ENCODE results near the gene PLCL2.

PLCL2 gene

GRCh38 chr3:17044855-17045254, 160.1 kb downstream of the PLCL2 start:
- no peak for DNase-seq (ENCODE audit: low spot score)

DNA sequence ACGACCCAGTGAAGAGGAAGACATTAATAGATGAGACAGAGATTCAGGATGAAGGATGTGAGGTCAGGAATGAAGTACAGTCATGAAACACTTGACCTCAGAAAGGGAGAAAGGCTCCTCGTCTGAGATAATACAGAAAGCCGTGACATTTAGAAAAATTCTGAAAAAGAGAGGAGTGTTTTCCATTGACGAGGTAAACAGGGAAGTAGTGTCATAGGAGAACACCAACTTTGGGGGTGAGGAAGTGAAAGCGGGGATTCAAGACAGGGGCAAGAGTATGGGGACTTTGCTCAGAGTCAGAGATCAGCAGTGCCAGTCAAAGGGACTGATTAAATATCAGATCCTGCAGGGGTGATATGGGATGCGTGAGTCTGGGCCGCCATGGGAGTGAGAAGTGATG, 160.9 kb downstream of the PLCL2 start:
- DNase-seq (ENCODE audit: low spot score): no peak

DNA sequence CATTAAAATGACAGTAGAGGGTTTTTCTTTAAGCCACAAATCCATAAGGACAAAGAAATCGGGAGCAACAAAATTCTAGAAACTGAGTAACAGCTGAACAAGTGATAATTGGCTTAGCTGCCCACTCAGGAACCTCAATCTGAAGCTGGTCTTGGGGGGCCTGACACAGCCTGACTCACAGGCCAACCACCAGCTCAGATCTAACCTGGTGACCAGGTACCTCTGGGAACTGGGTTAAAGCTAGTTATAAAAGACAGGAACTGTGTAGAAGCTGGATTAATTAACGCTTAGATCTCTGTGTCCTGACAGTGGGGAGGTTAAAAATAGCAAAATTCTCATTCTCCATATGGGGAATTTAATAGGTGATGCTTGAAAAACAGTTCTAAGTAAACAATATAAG, 161.9 kb downstream of the PLCL2 start:
- DNase-seq (ENCODE audit: low spot score): no peak

- no peak for DNase-seq (ENCODE audit: low spot score)
Measured at GRCh38 chr3:17047162-17047561, 162.4 kb downstream of the PLCL2 start.

- no peak for DNase-seq (ENCODE audit: low spot score)
Measured at GRCh38 chr3:17047894-17048293, 163.1 kb downstream of the PLCL2 start.

DNA sequence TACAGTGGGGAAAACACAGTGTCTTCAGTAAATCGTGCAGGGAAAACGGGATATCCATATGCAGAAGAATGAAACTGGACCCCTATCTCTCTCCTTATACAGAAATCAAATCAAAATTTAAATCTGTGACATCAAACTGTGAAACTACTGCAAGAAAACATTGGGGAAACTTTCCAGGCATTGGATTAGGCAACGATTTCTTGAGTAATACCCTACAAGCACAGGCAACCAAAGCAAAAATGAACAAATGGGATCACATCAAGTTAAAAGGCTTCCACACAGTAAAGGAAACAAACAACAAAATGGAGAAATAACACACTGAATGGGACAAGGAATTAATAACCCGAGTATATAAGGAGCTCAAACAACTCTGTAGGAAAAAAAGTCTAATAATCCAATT, 165.3 kb downstream of the PLCL2 start:
- no peak for DNase-seq (ENCODE audit: low spot score)

DNA sequence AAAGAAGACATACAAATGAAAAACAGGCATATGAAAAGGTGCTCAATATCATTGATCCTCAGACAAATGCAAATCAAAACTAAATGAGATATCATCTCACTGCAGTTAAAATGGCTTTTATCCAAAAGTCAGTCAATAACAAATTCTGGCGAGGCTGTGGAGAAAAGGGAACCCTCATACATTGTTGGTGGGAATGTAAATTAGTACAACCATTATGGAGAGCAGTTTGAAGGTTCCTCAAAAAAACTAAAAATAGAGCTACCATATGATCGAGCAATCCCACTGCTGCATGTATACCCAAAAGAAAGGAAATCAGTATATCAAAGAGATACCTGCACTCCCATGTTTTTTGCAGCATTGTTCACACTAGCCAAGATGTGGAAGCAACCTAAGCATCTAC, 165.8 kb downstream of the PLCL2 start:
- DNase-seq (ENCODE audit: low spot score): no peak

GRCh38 chr3:17052363-17052762, 167.6 kb downstream of the PLCL2 start:
- DNase-seq (ENCODE audit: low spot score): no peak

DNA sequence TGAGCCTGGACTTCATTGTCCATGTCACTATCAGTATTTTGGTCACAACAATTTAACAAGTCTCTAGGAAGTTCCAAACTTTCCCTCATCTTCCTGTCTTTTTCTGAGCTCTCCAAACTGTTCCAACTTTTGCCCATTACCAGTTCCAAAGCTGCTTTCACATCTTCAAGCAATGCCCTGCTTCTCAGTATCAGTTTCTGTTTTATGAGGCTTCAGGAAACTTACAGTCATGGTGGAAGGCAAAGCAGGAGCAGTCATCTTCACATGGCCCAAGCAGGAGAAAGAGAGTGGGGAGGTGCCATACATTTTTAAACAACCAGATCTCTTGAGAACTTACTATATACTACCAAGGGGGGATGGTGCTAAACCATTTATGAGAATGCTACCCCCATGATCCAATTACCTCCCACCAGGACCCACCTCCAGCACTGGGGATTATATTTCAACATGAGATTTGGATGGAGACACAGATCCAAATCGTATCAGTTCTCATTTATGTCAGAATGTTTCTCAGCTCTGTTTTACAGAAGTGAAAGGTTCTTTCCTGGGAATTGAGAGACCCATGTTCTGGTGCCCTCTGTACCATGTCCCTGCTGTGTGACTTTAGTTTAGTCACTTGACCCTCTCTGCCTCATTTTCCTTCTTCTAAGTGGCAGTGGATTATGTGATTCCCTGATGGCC, 169.7 kb downstream of the PLCL2 start:
- no peak for DNase-seq (ENCODE audit: low spot score)

GRCh38 chr3:17054982-17055343, 170.2 kb downstream of the PLCL2 start:
- no peak for DNase-seq (ENCODE audit: low spot score)

DNA sequence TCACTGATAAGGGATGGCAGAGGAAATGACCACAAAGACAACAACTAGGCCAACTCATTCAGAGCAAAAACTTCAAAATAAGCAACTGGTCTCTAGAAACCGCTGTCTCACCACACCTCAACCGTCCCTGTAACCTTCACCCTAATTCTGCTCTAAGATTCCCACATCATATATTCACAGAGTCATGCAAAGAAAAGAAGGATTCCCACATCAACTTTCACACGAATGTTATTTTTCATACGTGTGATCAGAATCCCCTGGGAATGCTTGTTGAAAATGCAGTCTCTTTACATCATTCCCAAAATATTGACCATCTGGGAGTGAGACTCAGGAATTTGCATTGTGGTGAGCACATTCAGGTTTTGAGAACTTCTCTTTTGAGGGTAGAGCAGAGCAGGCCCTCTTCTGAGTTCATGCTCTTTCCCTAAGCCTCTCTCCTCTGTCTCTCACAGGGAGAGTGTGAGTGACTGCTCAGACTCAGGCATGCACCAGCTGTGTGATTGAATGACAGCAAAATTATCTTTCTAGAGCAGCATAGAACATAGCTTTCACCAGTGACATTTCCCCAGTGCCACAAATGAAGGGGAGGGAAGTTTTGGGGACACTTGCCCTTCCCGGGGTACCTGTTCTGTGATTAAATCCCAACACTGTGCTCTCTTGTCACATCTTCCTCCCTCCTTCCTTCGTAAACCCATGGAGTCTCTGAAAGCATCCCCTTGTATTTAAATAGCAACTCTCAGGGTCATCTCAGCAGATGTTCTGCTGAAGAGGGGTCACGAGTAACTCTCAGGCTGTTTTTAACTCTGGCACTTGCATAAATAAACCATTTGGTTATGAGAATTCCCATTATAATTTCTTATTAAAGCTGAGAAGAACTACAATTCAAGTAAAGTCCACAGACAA, 170.9 kb downstream of the PLCL2 start:
- DNase-seq (ENCODE audit: low spot score): no peak

DNA sequence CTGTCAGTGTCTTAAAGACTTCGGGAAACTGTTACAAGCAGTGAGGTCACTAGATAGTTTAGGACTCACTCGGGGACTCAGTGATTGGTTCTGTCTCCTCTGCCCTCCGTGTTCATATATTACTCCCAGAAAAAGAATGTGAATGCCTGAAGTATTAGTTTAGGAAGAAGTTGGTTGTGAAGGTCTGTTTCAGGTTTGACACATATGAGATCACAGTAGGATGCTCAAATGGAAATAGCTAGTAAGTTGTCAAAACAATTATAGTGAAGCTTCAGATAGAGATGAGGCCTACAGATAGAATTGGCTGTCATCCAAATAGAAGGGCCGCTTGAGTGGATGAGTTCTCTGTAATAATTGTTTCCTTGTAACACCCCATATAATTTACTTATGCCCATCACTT, 172.6 kb downstream of the PLCL2 start:
- peak; percentile 18 for DNase-seq (ENCODE audit: low spot score)

DNA sequence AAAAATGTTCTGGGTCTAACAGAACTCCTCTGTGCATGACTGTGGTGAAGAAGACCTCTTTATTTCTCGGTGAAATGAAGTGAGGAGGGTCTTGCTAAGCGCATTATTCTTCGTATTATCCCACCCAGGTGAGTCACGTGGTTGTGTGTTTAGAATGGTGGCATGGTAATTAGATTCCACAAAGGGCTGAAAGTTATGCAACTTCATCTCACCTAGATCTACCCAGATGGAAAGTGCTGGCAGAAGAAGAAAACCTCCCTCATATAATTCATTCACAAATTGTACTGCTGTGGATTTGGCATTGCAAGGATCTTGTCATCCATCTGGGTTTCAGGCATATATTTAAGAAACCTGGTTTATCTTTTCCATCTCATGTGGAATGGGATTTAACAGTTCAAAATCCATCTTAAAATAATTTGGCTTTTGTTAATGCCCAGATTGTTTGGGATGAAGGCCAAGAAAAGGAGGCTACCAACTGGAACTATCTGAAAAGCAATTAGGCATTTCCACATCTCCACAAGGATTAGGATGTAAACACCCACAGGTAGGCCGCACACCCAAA, 175.3 kb downstream of the PLCL2 start:
- no peak for DNase-seq (ENCODE audit: low spot score)

- DNase-seq (ENCODE audit: low spot score): no peak
Measured at GRCh38 chr3:17061005-17061404, 176.2 kb downstream of the PLCL2 start.

DNA sequence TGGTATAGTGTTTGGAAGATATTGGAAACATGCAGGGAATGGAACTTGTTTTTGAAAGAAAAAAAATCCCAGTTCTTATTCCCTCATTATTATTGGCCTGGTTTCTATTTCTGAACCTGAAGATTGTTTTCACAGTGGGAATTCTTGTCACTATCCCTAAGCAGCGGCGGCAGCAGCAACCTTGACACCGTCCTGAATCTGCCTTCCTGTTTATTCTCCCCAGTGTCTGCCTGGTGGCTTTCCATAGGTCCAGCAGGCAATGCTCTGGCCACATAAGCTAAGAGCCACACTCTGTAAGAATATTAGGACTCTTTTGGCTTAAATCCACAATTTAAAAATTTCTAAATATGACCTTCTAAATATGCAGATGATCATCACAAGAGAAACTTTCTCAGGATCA, 178.0 kb downstream of the PLCL2 start:
- no peak for DNase-seq (ENCODE audit: low spot score)

GRCh38 chr3:17063596-17063995, 178.8 kb downstream of the PLCL2 start:
- DNase-seq (ENCODE audit: low spot score): no peak

- no peak for DNase-seq (ENCODE audit: low spot score)
Measured at GRCh38 chr3:17065315-17065714, 180.6 kb downstream of the PLCL2 start.

DNA sequence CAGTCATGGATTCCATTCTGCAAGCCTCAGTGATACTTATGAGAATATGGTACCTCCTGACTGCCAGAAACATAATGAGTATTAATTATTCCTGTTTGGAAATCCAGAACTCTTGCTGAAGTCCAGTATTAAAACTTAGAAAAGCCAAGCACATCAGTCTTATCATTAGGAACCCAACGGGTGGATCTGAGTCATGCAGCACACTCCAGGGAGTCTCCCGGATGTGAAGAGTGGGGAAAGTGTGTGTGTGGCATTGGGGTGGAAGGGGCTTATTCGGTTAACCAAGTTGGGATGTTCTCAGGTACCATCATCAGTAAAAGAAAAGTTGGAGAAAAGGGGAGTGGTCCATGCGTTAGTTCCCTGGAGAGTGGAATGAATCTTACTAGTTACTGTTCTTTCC, 181.1 kb downstream of the PLCL2 start:
- no peak for DNase-seq (ENCODE audit: low spot score)

- no peak for DNase-seq (ENCODE audit: low spot score)
Measured at GRCh38 chr3:17069754-17070153, 185.0 kb downstream of the PLCL2 start.

DNA sequence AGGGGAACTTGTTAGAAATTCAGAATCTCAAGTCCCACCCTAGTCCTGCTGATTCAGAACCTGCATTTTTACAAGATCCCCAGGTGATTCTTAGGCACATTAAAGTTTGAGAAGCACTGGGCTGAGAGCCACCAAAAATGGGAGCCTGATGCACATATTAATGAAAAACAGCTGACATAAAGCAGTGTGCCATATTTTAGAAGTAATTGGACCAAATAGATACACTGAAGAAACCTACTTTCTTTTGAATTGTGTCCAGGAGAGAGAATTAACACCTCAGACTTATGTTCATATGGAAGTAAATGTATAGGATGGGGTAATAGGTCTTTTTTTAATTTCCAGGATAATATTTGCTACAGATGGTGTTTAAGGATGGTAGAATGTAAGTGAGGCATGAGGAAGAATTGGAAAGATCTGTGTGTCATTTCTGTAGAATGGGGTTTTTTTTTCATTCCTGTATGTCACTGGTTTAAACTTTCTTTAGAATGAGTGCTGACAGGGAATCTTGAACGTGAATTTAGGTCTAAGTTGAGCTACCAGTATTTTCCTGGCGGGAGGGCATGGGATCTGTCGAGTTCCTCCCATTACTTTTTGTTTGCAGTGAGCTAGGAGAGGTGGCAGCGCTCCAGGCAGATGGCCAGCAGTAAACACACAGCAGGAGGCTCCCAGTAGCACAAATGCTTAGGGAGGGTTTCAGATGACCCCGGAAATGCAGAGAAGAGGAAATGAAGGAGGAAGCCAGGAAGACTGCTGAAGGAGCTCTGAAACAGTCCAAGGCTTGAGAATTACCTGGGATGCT, 185.6 kb downstream of the PLCL2 start:
- no peak for DNase-seq (ENCODE audit: low spot score)

GRCh38 chr3:17074559-17074958, 189.8 kb downstream of the PLCL2 start:
- DNase-seq (ENCODE audit: low spot score): no peak

GRCh38 chr3:17075358-17075757, 190.6 kb downstream of the PLCL2 start:
- no peak for DNase-seq (ENCODE audit: low spot score)

DNA sequence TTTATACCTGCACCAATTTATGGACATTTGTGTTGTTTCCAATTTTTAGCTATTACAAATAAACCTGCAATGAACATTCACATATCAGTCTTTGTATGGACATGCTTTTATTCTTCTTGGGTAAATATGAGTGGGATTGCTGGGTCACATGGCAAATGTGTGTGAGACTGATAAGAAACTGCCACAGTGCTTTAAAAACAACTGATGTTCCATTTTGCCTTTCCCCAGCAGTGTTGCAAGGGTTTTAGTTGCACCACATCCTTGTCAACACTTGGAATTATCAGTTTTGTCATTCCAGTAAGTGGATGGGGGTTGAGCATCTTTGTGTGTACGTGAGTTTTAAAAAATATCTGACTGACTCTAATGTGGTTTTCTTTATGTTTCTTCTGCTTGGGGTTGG, 191.2 kb downstream of the PLCL2 start:
- DNase-seq (ENCODE audit: low spot score): no peak

Data from hematopoietic multipotent progenitor cell treated with erythropoietin and hydrocortisone succinate and interleukin-3 and kit ligand, for 15 days (in vitro differentiated cells).